Uterus (tissue), 2 donors: ENCODE measurements around the gene PSMD14.
"Not testable (repeated sequence)": the region's sequence is repeated elsewhere in the genome, so short reads cannot be mapped to it uniquely, and the experiment has no call there.

ENCODE experiments used
- POLR2A ChIP-seq, 2 donors: fragments of 450-650 bp; IDR thresholded peaks; one replicate each; pipeline ENCODE4 v1.6.1; 2016; ENCODE audit warnings: antibody characterized with exemption in 2 of 2, mild to moderate bottlenecking in 1 of 2, moderate library complexity in 1 of 2
- TF ChIP-seq, protein P1 (sequence below), 4 experiments: fragments of 200-600 bp in 2 of 4; fragments of 450-650 bp in 2 of 4; sonication (generic) in 2 of 4; IDR thresholded peaks; one replicate each; pipeline ENCODE4 v1.5.1; 2016 to 2019; ENCODE audit warnings: antibody characterized with exemption in 4 of 4, mild to moderate bottlenecking in 2 of 4, moderate library complexity in 1 of 4

DNA sequence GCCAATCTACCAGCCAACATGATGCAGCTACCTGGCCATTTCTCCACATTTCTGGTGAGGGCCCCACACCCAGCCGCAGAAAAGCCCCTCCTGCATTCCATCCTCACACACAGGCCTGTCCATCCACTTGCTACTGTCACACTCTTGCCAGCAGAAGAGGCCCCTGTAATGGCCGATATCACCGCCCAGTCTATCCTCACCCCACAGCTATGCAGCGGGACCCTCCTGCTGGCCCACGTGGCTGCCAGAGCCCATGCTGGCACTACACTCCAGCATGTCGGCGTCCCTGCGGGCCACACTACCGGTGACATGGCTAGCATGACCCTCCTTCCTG lies 25.9 kb upstream of the PSMD14 start:
- TF ChIP-seq, protein P1, sequence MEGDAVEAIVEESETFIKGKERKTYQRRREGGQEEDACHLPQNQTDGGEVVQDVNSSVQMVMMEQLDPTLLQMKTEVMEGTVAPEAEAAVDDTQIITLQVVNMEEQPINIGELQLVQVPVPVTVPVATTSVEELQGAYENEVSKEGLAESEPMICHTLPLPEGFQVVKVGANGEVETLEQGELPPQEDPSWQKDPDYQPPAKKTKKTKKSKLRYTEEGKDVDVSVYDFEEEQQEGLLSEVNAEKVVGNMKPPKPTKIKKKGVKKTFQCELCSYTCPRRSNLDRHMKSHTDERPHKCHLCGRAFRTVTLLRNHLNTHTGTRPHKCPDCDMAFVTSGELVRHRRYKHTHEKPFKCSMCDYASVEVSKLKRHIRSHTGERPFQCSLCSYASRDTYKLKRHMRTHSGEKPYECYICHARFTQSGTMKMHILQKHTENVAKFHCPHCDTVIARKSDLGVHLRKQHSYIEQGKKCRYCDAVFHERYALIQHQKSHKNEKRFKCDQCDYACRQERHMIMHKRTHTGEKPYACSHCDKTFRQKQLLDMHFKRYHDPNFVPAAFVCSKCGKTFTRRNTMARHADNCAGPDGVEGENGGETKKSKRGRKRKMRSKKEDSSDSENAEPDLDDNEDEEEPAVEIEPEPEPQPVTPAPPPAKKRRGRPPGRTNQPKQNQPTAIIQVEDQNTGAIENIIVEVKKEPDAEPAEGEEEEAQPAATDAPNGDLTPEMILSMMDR (IDR thresholded peaks at IDR 0.05): not testable (repeated sequence)
- TF ChIP-seq POLR2A (IDR thresholded peaks at IDR 0.05): not testable (repeated sequence)
